SK-N-SH (cell line): ENCODE data around the gene MTFP1. TPM values are rescaled to one million over a fixed set of nuclear protein-coding genes. Genes with fewer than 3 reads are reported as not detected.

ENCODE experiments used
- CTCF ChIA-PET: fragments of 300-600, 350-600 bp; formaldehyde crosslinking; extraction: SDS; loops from one replicate; lab custom pipeline; 2021; lab: Yijun Ruan, JAX
- POLR2A ChIA-PET: fragments of 350-600 bp; sonication (Branson Sonifier 250); formaldehyde crosslinking; extraction: SDS; loops from one replicate; lab custom pipeline; 2020; ENCODE audit warnings: antibody characterized with exemption, inconsistent platforms; lab: Yijun Ruan, JAX
- DNase-seq: peaks from one replicate; pipeline ENCODE4 v3.0.0; 2012
- H2AFZ ChIP-seq: fragments of 200-600 bp; sonication (generic); 2 replicates; pipeline ENCODE4 v1.8.1; 2016; ENCODE audit warnings: antibody characterized with exemption, mild to moderate bottlenecking, low read depth
- H3F3A ChIP-seq: fragments of 200-600 bp; sonication (generic); replicated peaks from 2 replicates; pipeline ENCODE3; 2016; ENCODE audit warnings: antibody characterized with exemption, mild to moderate bottlenecking; ENCODE audit not compliant: insufficient read depth
- H3K27ac ChIP-seq, 2 experiments: fragments of 200-500 bp in 1 of 2; fragments of 200-600 bp in 1 of 2; sonication (Bioruptor generic) in 1 of 2; sonication (generic), shearing (Covaris generic) in 1 of 2; 2 replicates each; pipeline versions ENCODE4 v1.5.1 to v1.6.1; 2014 to 2016; ENCODE audit warnings: low read depth in 2 of 2, inconsistent platforms in 1 of 2, low read length in 1 of 2, mild to moderate bottlenecking in 1 of 2, mixed read lengths in 1 of 2
- H3K27me3 ChIP-seq: fragments of 200-600 bp; sonication (generic), shearing (Covaris generic); 2 replicates; pipeline ENCODE4 v1.6.1; 2016; ENCODE audit warnings: mixed run types; ENCODE audit not compliant: insufficient read depth
- H3K36me3 ChIP-seq, 2 experiments: fragments of 200-500 bp in 1 of 2; fragments of 200-600 bp in 1 of 2; sonication (Bioruptor generic) in 1 of 2; sonication (generic) in 1 of 2; replicated peaks in 1 of 2; 2 replicates each; pipeline versions ENCODE3 to v1.5.1; 2014 to 2016; ENCODE audit warnings: low read length in 1 of 2, mild to moderate bottlenecking in 1 of 2; ENCODE audit not compliant: insufficient read depth in 2 of 2, control insufficient read depth in 1 of 2
- H3K4me1 ChIP-seq, 2 experiments: fragments of 200-500 bp in 1 of 2; fragments of 200-600 bp in 1 of 2; sonication (Bioruptor generic) in 1 of 2; sonication (generic), shearing (Covaris generic) in 1 of 2; 2 replicates each; pipeline versions ENCODE4 v1.5.1 to v1.6.1; 2014 to 2016; ENCODE audit warnings: low read depth in 1 of 2, low read length in 1 of 2, mixed run types in 1 of 2; ENCODE audit not compliant: insufficient read depth in 2 of 2, control insufficient read depth in 1 of 2
- H3K4me2 ChIP-seq: fragments of 200-600 bp; sonication (generic), shearing (Covaris generic); 2 replicates; pipeline ENCODE4 v1.6.1; 2017; ENCODE audit warnings: mixed run types
- H3K4me3 ChIP-seq, 2 experiments: fragments of 200-500 bp in 1 of 2; fragments of 200-600 bp in 1 of 2; sonication (Bioruptor generic) in 1 of 2; sonication (generic), shearing (Covaris generic) in 1 of 2; 2 replicates each; pipeline versions ENCODE4 v1.5.1 to v1.8.1; 2014 to 2016; ENCODE audit warnings: low read depth in 2 of 2, inconsistent platforms in 1 of 2, low read length in 1 of 2, mild to moderate bottlenecking in 1 of 2, mixed read lengths in 1 of 2, moderate library complexity in 1 of 2
- H3K79me2 ChIP-seq: fragments of 200-600 bp; sonication (generic); 2 replicates; pipeline ENCODE4 v1.8.1; 2017; ENCODE audit warnings: mild to moderate bottlenecking; ENCODE audit not compliant: insufficient read depth
- H3K9ac ChIP-seq: fragments of 200-600 bp; sonication (generic); 2 replicates; pipeline ENCODE4 v1.6.1; 2017; ENCODE audit warnings: mixed run types
- H3K9me2 ChIP-seq: fragments of 200-600 bp; sonication (generic); 2 replicates; pipeline ENCODE4 v1.6.1; 2017; ENCODE audit warnings: mixed run types
- H3K9me3 ChIP-seq: fragments of 200-600 bp; sonication (generic); 2 replicates; pipeline ENCODE4 v1.6.1; 2017; ENCODE audit warnings: mixed run types, mild to moderate bottlenecking, moderate library complexity
- H4K20me1 ChIP-seq: fragments of 200-600 bp; sonication (generic); 2 replicates; pipeline ENCODE4 v1.6.1; 2017; ENCODE audit warnings: mild to moderate bottlenecking, mixed run types; ENCODE audit not compliant: insufficient read depth
- ELF1 ChIP-seq: IDR thresholded peaks from 2 replicates; pipeline ENCODE4 v1.4.0; 2012
- EP300 ChIP-seq, 2 experiments: IDR thresholded peaks; 2 replicates each; pipeline versions ENCODE4 v1.4.0 to v1.6.1; 2012; ENCODE audit warnings: borderline replicate concordance in 1 of 2, low read depth in 1 of 2, low read length in 1 of 2
- FOSL2 ChIP-seq: IDR thresholded peaks from 2 replicates; pipeline ENCODE4 v1.4.0; 2012; ENCODE audit warnings: low read depth, mild to moderate bottlenecking, moderate library complexity, borderline replicate concordance
- FOXJ3 ChIP-seq: sonication (generic); formaldehyde crosslinking; IDR thresholded peaks from 2 replicates; pipeline ENCODE4 v1.5.1; 2020; ENCODE audit warnings: mild to moderate bottlenecking, missing genetic modification reagents
- GABPA ChIP-seq: IDR thresholded peaks from 2 replicates; pipeline ENCODE4 v1.4.0; 2012; ENCODE audit warnings: low read depth, mild to moderate bottlenecking
- GATA2 ChIP-seq: sonication (generic); formaldehyde crosslinking; IDR thresholded peaks from 2 replicates; pipeline ENCODE4 v1.5.0; 2020; ENCODE audit warnings: mild to moderate bottlenecking, missing genetic modification reagents
- MEF2A ChIP-seq: IDR thresholded peaks from 2 replicates; pipeline ENCODE4 v1.4.0; 2012; ENCODE audit warnings: low read depth, borderline replicate concordance
- PBX3 ChIP-seq: IDR thresholded peaks from 2 replicates; pipeline ENCODE4; 2012
- REST ChIP-seq: IDR thresholded peaks from 2 replicates; pipeline ENCODE4 v1.6.1; 2012; ENCODE audit warnings: mild to moderate bottlenecking, low read depth, low read length, moderate library complexity
- RFX5 ChIP-seq: IDR thresholded peaks from 2 replicates; pipeline ENCODE4 v1.6.1; 2012; ENCODE audit warnings: mild to moderate bottlenecking, improper control_type of control experiment, low read length
- TCF12 ChIP-seq: IDR thresholded peaks from 2 replicates; pipeline ENCODE4 v1.4.0; 2012
- ZBTB33 ChIP-seq: IDR thresholded peaks from 2 replicates; pipeline ENCODE4 v1.4.0; 2012; ENCODE audit warnings: low read depth, borderline replicate concordance
- WGBS: methylation state at CpG from one replicate; pipeline ENCODE4 v1.1.6; 2017; ENCODE audit warnings: low lambda C conversion rate; 5-methylcytosine and 5-hydroxymethylcytosine counted together
- polyA plus RNA-seq, 3 experiments: library from polyadenylated mRNA; depleted of rRNA; stranded (reverse); fragments of >200 nt; gene quantifications; 2 replicates each; pipeline ENCODE4 v1.2.3, GENCODE V29; 2012

The MTFP1 gene
- polyA plus RNA-seq, 1 of the 3 experiments (the other 2 are of a cell fraction), result 18.9 TPM

GRCh38 chr22:30426388-30427353 is 1.1 kb downstream of the MTFP1 start (continued):
- TF ChIP-seq RFX5 (no peak), ZBTB33 (no peak), REST (no peak), FOXJ3 (CRISPR knock-in tag) (no peak), ELF1 (no peak), GABPA (no peak)

GRCh38 chr22:30427871-30428270 is 2.3 kb downstream of the MTFP1 start:
- Histone ChIP-seq H3K9me3 (no peaks in the 10 kb centered on the region), H3K4me1 (peaks cover 12 to 22% of the 10 kb centered on the region in 2 experiments; a peak in 2 of 4 replicates), H3K4me2 (no peak overlapping the region), H3K4me3 (no peak overlapping the region), H3K27me3 (no peaks in the 10 kb centered on the region)
- no peak for DNase-seq
- TF ChIP-seq PBX3, result no peak
- TF ChIP-seq GATA2 (CRISPR knock-in tag), result no peak
- TF ChIP-seq MEF2A, result no peak
- TF ChIP-seq EP300 (IDR thresholded peaks at IDR 0.05; ENCODE audit: borderline replicate concordance in 1 of 2, low read depth in 1 of 2, low read length in 1 of 2), result no peak
- TF ChIP-seq REST, result no peak
- TF ChIP-seq FOSL2, result no peak
- TF ChIP-seq TCF12, result no peak
- TF ChIP-seq, all 33 proteins: peak for 0
- H4K20me1 ChIP-seq, result no peaks in the 10 kb centered on the region
- H2AFZ ChIP-seq, result no peak overlapping the region
- no peaks in the 10 kb centered on the region for H3K79me2 ChIP-seq
- no peaks in the 10 kb centered on the region for H3K36me3 ChIP-seq
- 83% methylated on average over 1 of the region's 1 CpG for WGBS
- H3K9ac ChIP-seq, result no peak overlapping the region
- POLR2A ChIA-PET, result no interaction called here
- CTCF ChIA-PET, result interaction anchor here (0.7 to 1.5 kb wide), 4 partner anchors 17 to 320 kb away, joined by 3 to 4 read pairs (median 4); no protein-coding TSS in a partner anchor
- H3K27ac ChIP-seq, result no peak overlapping the region
- no peaks in the 10 kb centered on the region for H3K9me2 ChIP-seq
- H3F3A ChIP-seq, result peaks cover 16% of the 10 kb centered on the region
